ENCODE data around the gene CREBRF. TPM values are rescaled to one million over a fixed set of nuclear protein-coding genes. Genes with fewer than 3 reads are reported as not detected.
A peak's percentile ranks its signal among the peaks of the same experiment; 100 is the strongest.
"Not testable (repeated sequence)": the region's sequence is repeated elsewhere in the genome, so short reads cannot be mapped to it uniquely, and the experiment has no call there.

CREBRF gene
- total RNA-seq, 6 experiments from 2014 or later, result 6.5 to 15.7 (median 12.6) TPM

DNA sequence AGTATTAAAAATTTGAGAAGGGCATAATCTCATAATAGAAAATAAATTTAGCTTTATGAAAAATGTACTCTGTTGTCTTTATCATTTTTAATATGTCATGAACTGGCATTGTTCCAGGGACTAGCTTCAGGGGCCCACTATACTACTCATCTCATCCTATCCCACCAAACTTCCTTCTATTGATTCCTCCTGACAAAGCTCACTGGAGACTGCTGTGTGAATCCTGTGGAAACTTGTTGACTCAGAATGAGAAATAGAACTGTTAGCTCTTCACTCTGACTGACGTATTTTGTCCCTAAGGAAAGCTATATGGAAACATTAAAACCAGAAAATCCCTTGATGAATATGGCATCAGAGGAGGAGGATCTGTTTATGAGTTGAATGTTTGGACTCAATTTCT, 58.4 kb downstream of the CREBRF start:
- Histone ChIP-seq H3K27ac (no peak overlapping the region), H3K9me3 (no peaks in the 10 kb centered on the region), H3K4me1 (no peaks in the 10 kb centered on the region), H3K27me3 (no peaks in the 10 kb centered on the region), H3K4me3 (no peak overlapping the region), H3K36me3 (peaks cover 0 to 50% (median 13%) of the 10 kb centered on the region in 4 donors)
- intact Hi-C loops (cut with DNase I), result no loop called here
- no peak for ATAC-seq
- WGBS (ENCODE audit: insufficient coverage, low coverage, low lambda C conversion rate, missing lambda C conversion rate), result 100% methylated on average over 1 of the region's 1 CpG
- DNase-seq, result no peak
- TF ChIP-seq POLR2A (IDR thresholded peaks at IDR 0.05), result no peak
- TF ChIP-seq, protein P1, sequence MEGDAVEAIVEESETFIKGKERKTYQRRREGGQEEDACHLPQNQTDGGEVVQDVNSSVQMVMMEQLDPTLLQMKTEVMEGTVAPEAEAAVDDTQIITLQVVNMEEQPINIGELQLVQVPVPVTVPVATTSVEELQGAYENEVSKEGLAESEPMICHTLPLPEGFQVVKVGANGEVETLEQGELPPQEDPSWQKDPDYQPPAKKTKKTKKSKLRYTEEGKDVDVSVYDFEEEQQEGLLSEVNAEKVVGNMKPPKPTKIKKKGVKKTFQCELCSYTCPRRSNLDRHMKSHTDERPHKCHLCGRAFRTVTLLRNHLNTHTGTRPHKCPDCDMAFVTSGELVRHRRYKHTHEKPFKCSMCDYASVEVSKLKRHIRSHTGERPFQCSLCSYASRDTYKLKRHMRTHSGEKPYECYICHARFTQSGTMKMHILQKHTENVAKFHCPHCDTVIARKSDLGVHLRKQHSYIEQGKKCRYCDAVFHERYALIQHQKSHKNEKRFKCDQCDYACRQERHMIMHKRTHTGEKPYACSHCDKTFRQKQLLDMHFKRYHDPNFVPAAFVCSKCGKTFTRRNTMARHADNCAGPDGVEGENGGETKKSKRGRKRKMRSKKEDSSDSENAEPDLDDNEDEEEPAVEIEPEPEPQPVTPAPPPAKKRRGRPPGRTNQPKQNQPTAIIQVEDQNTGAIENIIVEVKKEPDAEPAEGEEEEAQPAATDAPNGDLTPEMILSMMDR (IDR thresholded peaks at IDR 0.05), result no peak

DNA sequence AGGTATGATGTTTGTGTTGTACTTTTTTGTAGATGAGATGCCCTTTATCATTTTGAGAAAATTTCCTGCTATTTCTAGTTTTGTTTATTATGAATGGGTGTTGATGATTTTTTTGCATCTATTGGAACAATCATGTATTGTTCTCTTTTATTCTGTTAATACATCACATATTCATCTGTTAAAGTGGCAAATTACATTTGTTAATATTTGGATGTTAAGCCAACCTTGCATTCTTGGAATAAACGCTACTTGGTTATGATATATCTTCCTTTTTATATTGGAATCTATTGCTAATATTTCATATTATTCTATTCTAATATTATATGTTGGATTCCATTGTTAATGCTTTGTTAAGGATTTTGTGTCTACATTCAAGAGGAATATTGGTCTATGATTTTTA, 63.6 kb downstream of the CREBRF start:
- intact Hi-C loops (cut with DNase I), result no loop called here
- no peak overlapping the region for H3K4me3 ChIP-seq
- peaks cover 0 to 14% (median 1%) of the 10 kb centered on the region in 4 donors for H3K36me3 ChIP-seq
- H3K4me1 ChIP-seq, result peaks cover 0 to 8% (median 0%) of the 10 kb centered on the region in 4 donors
- TF ChIP-seq, protein P1 (IDR thresholded peaks at IDR 0.05), result no peak
- no peak for TF ChIP-seq POLR2A (IDR thresholded peaks at IDR 0.05)
- no peaks in the 10 kb centered on the region for H3K9me3 ChIP-seq
- no peak overlapping the region for H3K27ac ChIP-seq
- 83% methylated on average over 1 of the region's 1 CpG for WGBS (ENCODE audit: insufficient coverage, low coverage, low lambda C conversion rate, missing lambda C conversion rate)
- ATAC-seq (no peak), DNase-seq (no peak)
- no peaks in the 10 kb centered on the region for H3K27me3 ChIP-seq

DNA sequence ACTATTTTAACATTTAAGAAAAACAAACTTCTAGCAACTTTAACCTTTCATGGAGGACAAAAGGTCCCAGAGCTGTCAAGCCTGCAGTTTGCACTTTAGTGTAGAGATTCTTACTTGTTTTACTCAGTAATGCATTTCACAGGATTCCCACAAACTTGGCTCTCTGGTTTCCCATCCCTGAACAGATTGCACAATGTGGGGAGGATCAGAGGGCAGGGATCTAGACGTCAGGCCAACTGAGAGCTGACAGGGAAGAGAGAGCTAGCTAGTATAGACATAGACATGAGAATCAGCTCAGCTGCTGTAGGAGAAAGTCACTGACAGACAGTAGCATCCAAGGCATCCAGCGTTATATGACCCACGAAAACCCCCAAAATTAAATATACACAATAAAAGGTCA, 67.3 kb downstream of the CREBRF start:
- no peaks in the 10 kb centered on the region for H3K9me3 ChIP-seq
- no peak overlapping the region for H3K27ac ChIP-seq
- H3K27me3 ChIP-seq, result no peaks in the 10 kb centered on the region
- ATAC-seq, result peak; percentile 93 to 99 (median 98)
- 47% methylated on average over 3 of the region's 3 CpGs for WGBS (ENCODE audit: insufficient coverage, low coverage, low lambda C conversion rate, missing lambda C conversion rate)
- H3K4me1 ChIP-seq, result peaks cover 0 to 8% (median 0%) of the 10 kb centered on the region in 4 donors
- intact Hi-C loops (cut with DNase I), result no loop called here
- no peak overlapping the region for H3K4me3 ChIP-seq
- TF ChIP-seq POLR2A (IDR thresholded peaks at IDR 0.05), result no peak
- TF ChIP-seq, protein P1 (IDR thresholded peaks at IDR 0.05), result no peak
- peaks cover 0 to 18% (median 0%) of the 10 kb centered on the region in 4 donors for H3K36me3 ChIP-seq
- peak in 2 of 3 donors; percentile 26 to 70 for DNase-seq

DNA sequence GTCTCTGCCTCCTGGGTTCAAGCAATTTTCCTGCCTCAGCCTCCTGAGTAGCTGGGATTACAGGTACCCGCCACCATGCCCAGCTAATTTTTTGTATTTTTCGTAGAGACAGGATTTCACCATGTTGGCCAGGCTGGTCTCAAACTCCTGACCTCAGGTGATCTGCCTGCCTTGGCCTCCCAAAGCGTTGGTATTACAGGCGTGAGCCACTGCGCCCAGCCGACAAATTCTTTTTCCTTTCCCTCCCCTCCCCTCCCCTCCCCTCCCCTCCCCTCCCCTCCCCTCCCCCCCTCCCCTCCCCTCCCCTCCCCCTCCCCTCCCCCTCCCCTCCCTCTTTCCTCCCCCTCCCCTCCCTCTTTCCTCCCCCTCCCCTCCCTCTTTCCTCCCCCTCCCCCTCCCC, 76.0 kb downstream of the CREBRF start:
- H3K9me3 ChIP-seq; H3K27ac ChIP-seq; H3K27me3 ChIP-seq; ATAC-seq; intact Hi-C loops (cut with DNase I); H3K4me1 ChIP-seq; H3K4me3 ChIP-seq; DNase-seq: not testable (repeated sequence)
- WGBS (ENCODE audit: insufficient coverage, low coverage, low lambda C conversion rate, missing lambda C conversion rate), result 93% methylated on average over 2 of the region's 6 CpGs
- H3K36me3 ChIP-seq, result peaks cover 0 to 49% (median 8%) of the 10 kb centered on the region in 4 donors

DNA sequence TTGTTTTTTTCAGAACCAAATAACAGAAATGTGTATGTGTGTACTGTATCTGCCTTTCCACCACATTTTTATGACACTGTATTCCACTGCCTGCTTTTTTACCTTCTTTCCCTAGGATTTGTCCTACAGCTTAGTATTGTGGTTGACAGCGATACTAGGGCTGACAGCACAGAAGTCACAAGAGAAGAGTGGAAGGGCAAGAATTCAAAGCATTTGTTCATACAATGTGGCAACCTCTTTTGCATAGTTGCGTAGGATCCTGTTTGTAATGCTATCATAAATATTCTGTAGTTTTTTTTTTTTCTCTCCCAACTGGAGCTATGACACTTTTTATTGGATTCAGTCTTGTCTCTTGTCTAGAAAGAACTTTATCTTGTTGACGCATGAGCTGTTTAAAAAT, 82.6 kb downstream of the CREBRF start:
- Histone ChIP-seq H3K4me1 (peaks cover 0 to 20% (median 0%) of the 10 kb centered on the region in 4 donors), H3K4me3 (no peak overlapping the region), H3K27me3 (no peaks in the 10 kb centered on the region), H3K9me3 (no peaks in the 10 kb centered on the region), H3K27ac (no peak overlapping the region), H3K36me3 (peaks cover 0 to 19% (median under 1%) of the 10 kb centered on the region in 4 donors)
- intact Hi-C loops (cut with DNase I), result no loop called here
- DNase-seq, result no peak
- peak in 1 of 4 donors; percentile 13 for ATAC-seq
- TF ChIP-seq, protein P1 (IDR thresholded peaks at IDR 0.05), result no peak
- TF ChIP-seq POLR2A (IDR thresholded peaks at IDR 0.05), result no peak
- 78% methylated on average over 3 of the region's 3 CpGs for WGBS (ENCODE audit: insufficient coverage, low coverage, low lambda C conversion rate, missing lambda C conversion rate)

Data from right lobe of liver (tissue), 6 donors.